Gastrocnemius medialis (tissue), 4 donors: ENCODE results near the gene DNAJC2. TPM values are rescaled to one million over a fixed set of nuclear protein-coding genes. Genes with fewer than 3 reads are reported as not detected.
"Not testable (repeated sequence)": the region's sequence is repeated elsewhere in the genome, so short reads cannot be mapped to it uniquely, and the experiment has no call there.

Experiments used
- ATAC-seq, 2 donors: fragments of 150-250 bp; one replicate each; pipeline ENCODE4 v1.9.1; 2016
- DNase-seq, 2 donors: peaks; one replicate each; pipeline ENCODE4 v3.0.0-alpha.2; 2019
- H3K27ac ChIP-seq, 4 donors: fragments of 200-600 bp; sonication (generic); 1 replicate in 1 of 4; 2 replicates in 3 of 4; pipeline ENCODE4 v1.5.1; 2016 to 2018; ENCODE audit warnings: mild to moderate bottlenecking in 2 of 4, moderate library complexity in 1 of 4
- H3K27me3 ChIP-seq, 3 donors: fragments of 200-600 bp; sonication (generic) in 2 of 3; 1 replicate in 1 of 3; 2 replicates in 2 of 3; pipeline versions ENCODE4 v1.5.1 to v1.6.0; 2016 to 2019; ENCODE audit warnings: mild to moderate bottlenecking in 1 of 3, moderate library complexity in 1 of 3
- H3K36me3 ChIP-seq, 2 donors: fragments of 200-600 bp; sonication (generic) in 1 of 2; one replicate each; pipeline ENCODE4 v1.5.1; 2017 to 2018
- H3K4me1 ChIP-seq, 2 donors: fragments of 200-600 bp; sonication (generic) in 1 of 2; one replicate each; pipeline ENCODE4 v1.5.1; 2016 to 2017; ENCODE audit warnings: mild to moderate bottlenecking in 2 of 2
- H3K4me3 ChIP-seq, 4 donors: fragments of 200-600 bp; sonication (generic) in 3 of 4; 1 replicate in 1 of 4; 2 replicates in 3 of 4; pipeline ENCODE4 v1.5.1; 2016 to 2019; ENCODE audit warnings: mild to moderate bottlenecking in 2 of 4
- H3K9me3 ChIP-seq, 3 donors: fragments of 200-600 bp; sonication (generic) in 2 of 3; 1 replicate in 1 of 3; 2 replicates in 2 of 3; pipeline ENCODE4 v1.5.1; 2016 to 2019
- in situ Hi-C, 4 donors: fragments of 200-750 bp; cut with MboI; loops; one replicate each; pipeline versions ENCODE4 v1.15.0 to v1.8.0; 2017; ENCODE audit warnings: low sequenced_read_pairs in 4 of 4
- intact Hi-C: fragments of 100-400 bp; cut with DNase I; formaldehyde crosslinking; loops from one replicate; pipeline ENCODE4 v1.15.1; 2023; ENCODE audit warnings: low total_unique reads
- total RNA-seq, 4 donors: library from RNA; depleted of rRNA; stranded (reverse); fragments of >200 nt; gene quantifications; one replicate each; pipeline versions ENCODE4 v1.1.0 to v1.2.3, GENCODE V29; 2016

The DNAJC2 gene
- total RNA-seq, 4 donors from 2014 or later: 20.9 to 36.8 (median 31.4) TPM

DNA sequence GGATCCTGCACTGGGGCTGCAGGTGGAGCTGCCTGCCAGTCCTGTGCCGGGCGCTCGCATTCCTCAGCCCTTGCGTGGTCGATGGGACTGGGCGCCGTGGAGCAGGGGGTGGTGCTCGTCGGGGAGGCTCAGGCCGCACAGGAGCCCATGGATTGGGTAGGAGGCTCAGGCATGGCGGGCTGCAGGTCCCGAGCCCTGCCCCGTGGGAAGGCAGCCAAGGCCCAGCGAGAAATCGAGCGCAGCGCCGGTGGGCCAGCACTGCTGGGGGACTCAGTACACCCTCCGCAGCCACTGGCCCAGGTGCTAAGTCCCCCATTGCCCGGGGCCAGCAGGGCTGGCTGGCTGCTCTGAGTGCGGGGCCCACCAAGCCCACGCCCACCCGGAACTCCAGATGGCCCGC lies 69.7 kb downstream of the DNAJC2 start:
- H3K4me1 ChIP-seq, intact Hi-C loops, H3K4me3 ChIP-seq, H3K9me3 ChIP-seq, DNase-seq, H3K36me3 ChIP-seq, ATAC-seq, H3K27ac ChIP-seq, H3K27me3 ChIP-seq, in situ Hi-C loops: not testable (repeated sequence)

DNA sequence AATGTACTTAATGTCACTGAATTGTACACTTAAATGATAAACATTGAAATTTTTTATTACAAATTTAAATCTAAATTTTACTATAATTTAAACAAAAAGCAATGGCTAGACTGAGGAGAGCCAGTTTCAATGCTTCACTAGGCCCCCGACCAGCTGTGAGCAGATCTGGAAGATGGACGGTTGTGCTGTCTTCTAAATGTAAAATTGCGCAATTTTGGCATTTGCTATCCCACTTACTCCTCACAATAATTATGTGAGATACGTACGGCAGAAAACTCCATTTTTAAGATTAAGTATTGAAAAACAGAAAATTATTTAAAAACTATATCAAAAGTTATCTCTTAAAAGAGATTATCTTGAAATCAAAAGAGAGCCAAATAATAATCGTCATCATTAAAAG lies 71.2 kb downstream of the DNAJC2 start:
- DNase-seq, H3K4me1 ChIP-seq, intact Hi-C loops, H3K4me3 ChIP-seq, H3K27ac ChIP-seq, H3K27me3 ChIP-seq, H3K9me3 ChIP-seq, ATAC-seq, H3K36me3 ChIP-seq, in situ Hi-C loops: not testable (repeated sequence)

DNA sequence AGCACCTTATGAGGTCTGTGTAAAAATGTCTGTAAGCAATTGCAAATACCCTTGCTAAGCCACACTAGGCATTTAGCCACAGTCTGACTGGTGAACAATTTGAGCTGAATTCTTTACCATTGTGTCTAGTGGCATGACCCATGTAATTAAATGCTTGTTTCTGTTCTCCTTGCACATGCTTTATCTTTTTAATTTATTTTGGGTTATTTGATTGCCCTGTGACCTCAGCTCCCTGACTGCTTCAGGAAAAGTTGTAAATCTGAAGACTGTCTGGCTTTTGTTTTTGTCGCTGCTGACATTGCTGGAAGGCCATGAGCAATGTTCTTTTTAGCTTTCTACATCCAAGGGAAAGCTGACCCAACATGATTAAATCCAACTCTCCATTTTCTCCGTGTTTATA lies 78.3 kb downstream of the DNAJC2 start:
- H3K36me3 ChIP-seq, H3K27ac ChIP-seq, H3K27me3 ChIP-seq, in situ Hi-C loops, H3K9me3 ChIP-seq, H3K4me1 ChIP-seq, intact Hi-C loops, H3K4me3 ChIP-seq, ATAC-seq, DNase-seq: not testable (repeated sequence)

DNA sequence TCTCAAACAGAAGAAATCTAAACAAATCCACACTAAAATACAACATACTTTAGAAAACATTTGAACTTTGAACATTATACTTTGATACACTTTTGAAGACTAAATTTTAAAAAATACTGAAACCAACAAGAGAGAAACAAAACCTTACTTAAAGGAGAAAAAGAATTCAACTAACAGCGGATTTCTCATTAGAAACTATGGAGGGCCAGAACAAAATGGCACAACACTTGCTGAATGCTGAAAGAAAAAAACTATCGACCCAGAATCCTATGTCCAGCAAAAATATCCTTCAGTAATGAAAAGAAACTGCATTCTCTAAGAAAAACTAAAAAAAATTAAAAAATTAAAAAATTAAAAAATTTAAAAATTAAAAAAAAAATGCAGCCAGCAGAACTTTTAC lies 80.5 kb downstream of the DNAJC2 start:
- H3K9me3 ChIP-seq, intact Hi-C loops, H3K4me3 ChIP-seq, H3K36me3 ChIP-seq, H3K4me1 ChIP-seq, H3K27me3 ChIP-seq, H3K27ac ChIP-seq, DNase-seq, ATAC-seq, in situ Hi-C loops: not testable (repeated sequence)

Other genes starting within 250 kb of the DNAJC2 start
- 1 to 10 TPM; 2.3 to 5.7 (median 4.0) TPM for gene NAPEPLD, start 195.7 kb downstream of the DNAJC2 start, total RNA-seq
- 10 to 100 TPM; 25.1 to 51.3 (median 40.2) TPM for gene PMPCB, start 47.3 kb downstream of the DNAJC2 start, total RNA-seq
- 100 to 1,000 TPM; 258 to 342 (median 274) TPM for gene PSMC2, start 2.9 kb upstream of the DNAJC2 start, total RNA-seq
- not detected for gene SLC26A5, start 101.4 kb upstream of the DNAJC2 start, total RNA-seq